Stomach (tissue), 4 donors: Measurements from ENCODE around the gene ABCA7.

ENCODE experiments used
- EP300 ChIP-seq: sonication (generic); formaldehyde crosslinking; IDR thresholded peaks from one replicate; pipeline ENCODE4 v1.6.1; 2017; ENCODE audit warnings: antibody characterized with exemption
- POLR2A ChIP-seq, 4 donors: fragments of 450-650 bp; IDR thresholded peaks; one replicate each; pipeline ENCODE4 v1.6.1; 2016; ENCODE audit warnings: antibody characterized with exemption in 4 of 4, control low read depth in 2 of 4, mild to moderate bottlenecking in 1 of 4, moderate library complexity in 1 of 4
- POLR2AphosphoS5 ChIP-seq, 3 donors: sonication (generic); formaldehyde crosslinking; IDR thresholded peaks; one replicate each; pipeline ENCODE4 v1.6.1; 2016; ENCODE audit warnings: antibody characterized with exemption in 3 of 3
- TF ChIP-seq, protein P1 (sequence below), 7 experiments: fragments of 450-650 bp in 4 of 7; fragments of 200-600 bp in 3 of 7; sonication (generic) in 3 of 7; IDR thresholded peaks; one replicate each; pipeline ENCODE4 v1.5.1; 2016 to 2019; ENCODE audit warnings: antibody characterized with exemption in 7 of 7, control low read depth in 2 of 7, mild to moderate bottlenecking in 1 of 7

DNA sequence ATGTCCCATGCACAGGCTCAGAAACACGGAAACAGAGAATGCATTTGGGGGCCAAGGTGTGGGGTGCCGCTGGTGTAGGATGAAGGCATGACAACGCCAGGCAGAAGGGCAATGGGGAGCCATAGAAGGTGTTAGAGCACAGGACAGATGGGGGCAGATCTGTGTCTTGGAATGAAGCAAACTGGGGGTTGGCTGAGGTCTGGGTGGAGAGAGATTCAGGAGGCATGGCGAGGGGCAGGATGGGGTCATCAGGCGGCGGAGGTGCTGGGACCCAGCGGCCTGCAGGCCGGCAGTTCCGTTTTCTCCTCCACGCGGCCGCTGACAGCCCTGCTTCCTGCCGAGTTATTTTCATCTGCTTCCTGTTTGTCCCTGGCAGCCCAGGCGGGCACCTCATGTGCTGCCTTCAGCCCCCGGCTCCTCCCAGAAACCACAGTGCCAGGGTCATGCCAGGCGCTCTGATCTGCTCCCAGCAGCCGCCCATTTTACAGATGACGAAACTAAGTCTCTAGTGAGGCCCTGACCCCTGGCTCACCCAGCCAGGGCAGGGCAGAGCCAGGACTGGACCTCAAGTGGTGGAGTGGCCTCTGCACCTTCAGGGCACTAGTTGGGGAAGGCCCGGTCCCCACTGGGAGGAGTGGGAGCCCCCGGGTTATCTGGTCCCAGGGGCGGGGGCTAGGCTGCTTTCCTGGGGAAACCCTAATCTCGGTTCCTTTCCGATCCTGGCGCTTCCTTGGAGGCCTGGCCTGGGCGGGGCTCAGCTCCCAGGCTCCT lies 29.3 kb downstream of the ABCA7 start:
- TF ChIP-seq, protein P1, sequence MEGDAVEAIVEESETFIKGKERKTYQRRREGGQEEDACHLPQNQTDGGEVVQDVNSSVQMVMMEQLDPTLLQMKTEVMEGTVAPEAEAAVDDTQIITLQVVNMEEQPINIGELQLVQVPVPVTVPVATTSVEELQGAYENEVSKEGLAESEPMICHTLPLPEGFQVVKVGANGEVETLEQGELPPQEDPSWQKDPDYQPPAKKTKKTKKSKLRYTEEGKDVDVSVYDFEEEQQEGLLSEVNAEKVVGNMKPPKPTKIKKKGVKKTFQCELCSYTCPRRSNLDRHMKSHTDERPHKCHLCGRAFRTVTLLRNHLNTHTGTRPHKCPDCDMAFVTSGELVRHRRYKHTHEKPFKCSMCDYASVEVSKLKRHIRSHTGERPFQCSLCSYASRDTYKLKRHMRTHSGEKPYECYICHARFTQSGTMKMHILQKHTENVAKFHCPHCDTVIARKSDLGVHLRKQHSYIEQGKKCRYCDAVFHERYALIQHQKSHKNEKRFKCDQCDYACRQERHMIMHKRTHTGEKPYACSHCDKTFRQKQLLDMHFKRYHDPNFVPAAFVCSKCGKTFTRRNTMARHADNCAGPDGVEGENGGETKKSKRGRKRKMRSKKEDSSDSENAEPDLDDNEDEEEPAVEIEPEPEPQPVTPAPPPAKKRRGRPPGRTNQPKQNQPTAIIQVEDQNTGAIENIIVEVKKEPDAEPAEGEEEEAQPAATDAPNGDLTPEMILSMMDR (IDR thresholded peaks at IDR 0.05): no peak
- peak in 2 of 3 donors; percentile 25 to 35 for TF ChIP-seq POLR2AphosphoS5 (IDR thresholded peaks at IDR 0.05)
- TF ChIP-seq POLR2A (IDR thresholded peaks at IDR 0.05): no peak
- TF ChIP-seq EP300: no peak
